ENCODE results near the gene OR14A16.

The OR14A16 gene

GRCh38 chr1:247812637-247813036, 11.3 kb downstream of the OR14A16 start:
- no peak for TF ChIP-seq CTCF (conservative IDR thresholded peaks at IDR 0.05; ENCODE audit: control insufficient read depth, insufficient read depth, low read depth, low read length)
- H3K4me3 ChIP-seq (ENCODE audit: control insufficient read depth, low read depth, low read length), result no peak overlapping the region
- DNase-seq (ENCODE audit: low read depth), result no peak

GRCh38 chr1:247797518-247797917, 26.4 kb downstream of the OR14A16 start:
- no peak for TF ChIP-seq CTCF (conservative IDR thresholded peaks at IDR 0.05; ENCODE audit: control insufficient read depth, insufficient read depth, low read depth, low read length)
- DNase-seq (ENCODE audit: low read depth), result no peak
- no peak overlapping the region for H3K4me3 ChIP-seq (ENCODE audit: control insufficient read depth, low read depth, low read length)

GRCh38 chr1:247769603-247770002, 54.3 kb downstream of the OR14A16 start:
- no peak for TF ChIP-seq CTCF (conservative IDR thresholded peaks at IDR 0.05; ENCODE audit: control insufficient read depth, insufficient read depth, low read depth, low read length)

More at GRCh38 chr1:247769603-247770002, 54.3 kb downstream of the OR14A16 start:
- no peak overlapping the region for H3K4me3 ChIP-seq (ENCODE audit: control insufficient read depth, low read depth, low read length)
- no peak for DNase-seq (ENCODE audit: low read depth)
